ENCODE results near the gene CDYL2.
"Not testable (repeated sequence)": the region's sequence is repeated elsewhere in the genome, so short reads cannot be mapped to it uniquely, and the experiment has no call there.

The CDYL2 gene

DNA sequence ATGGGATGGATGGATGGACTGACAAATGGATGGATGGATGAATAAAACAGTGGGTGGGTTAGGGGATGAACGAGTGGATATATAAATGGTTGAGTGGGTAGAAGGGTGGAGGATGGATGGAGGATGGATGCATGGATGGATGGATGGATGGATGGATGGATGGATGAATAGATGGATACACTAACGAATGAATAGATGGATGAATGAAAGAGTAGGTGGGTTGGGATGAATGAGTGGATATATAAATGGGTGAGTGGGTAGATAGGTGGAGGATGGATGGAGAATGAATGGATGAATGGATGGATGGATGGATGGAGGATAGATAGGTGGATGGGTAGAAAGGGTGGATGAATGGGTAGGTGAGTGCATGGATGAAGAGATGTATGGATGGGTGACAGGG, 62.1 kb downstream of the CDYL2 start:
- DNase-seq: no peak

DNA sequence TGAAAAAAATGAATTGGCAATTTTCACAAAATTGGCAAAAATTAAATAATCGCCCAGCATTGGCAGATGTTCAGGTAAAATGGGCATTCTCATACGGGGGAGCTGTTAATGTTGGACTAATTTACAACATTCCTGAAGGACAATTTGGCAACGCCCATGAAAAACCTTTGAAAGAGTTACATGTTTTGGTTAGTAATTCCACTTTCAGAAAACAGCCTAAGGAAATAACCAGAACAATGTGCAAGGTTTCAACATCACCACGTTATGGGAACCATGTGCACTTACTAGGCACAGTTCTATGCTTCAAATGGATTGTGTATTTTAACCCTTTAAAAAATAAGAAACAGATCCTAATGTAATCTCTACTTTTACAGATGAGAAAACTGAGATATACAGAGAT, 62.7 kb downstream of the CDYL2 start:
- DNase-seq: no peak

DNA sequence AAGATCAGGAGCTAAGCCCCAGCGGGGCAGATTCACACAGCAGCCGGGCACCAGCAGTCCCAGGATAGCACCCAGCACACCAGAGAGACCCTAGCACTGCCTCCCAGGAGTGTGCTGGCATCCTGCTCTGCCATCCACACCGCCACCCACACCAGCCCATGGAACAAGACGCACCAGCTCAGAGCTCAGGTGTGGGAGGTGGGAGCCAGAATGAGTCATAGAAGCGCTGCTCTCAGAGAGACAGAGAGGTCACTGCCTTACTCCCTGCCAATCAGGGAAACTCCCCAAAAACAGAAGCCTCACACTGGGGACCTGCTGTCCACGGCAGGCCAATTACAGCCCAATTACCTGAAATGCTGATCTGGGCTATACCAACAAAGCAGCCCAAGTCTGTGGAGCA, 64.9 kb downstream of the CDYL2 start:
- no peak for DNase-seq

- DNase-seq: no peak
Measured at GRCh38 chr16:80738521-80738920, 65.9 kb downstream of the CDYL2 start.

DNA sequence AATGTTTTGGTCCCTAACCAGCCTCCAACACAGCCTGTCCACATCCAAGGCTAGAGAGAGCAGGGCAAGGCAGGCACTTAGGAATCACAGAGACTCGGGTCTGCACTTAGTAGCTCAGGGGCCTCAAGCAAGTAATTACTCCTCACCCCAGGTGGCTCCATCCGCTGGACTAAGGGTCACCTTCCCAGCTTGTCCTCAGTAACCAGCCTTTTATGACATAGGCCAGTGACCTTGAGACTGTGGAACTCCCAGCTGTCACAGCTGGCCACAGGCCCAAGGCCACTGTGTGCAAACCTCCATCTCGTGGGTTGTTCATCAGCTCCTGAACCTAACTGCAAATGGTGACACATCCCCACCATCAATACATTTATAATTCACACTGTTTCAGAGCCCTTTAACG, 68.6 kb downstream of the CDYL2 start:
- no peak for DNase-seq

DNA sequence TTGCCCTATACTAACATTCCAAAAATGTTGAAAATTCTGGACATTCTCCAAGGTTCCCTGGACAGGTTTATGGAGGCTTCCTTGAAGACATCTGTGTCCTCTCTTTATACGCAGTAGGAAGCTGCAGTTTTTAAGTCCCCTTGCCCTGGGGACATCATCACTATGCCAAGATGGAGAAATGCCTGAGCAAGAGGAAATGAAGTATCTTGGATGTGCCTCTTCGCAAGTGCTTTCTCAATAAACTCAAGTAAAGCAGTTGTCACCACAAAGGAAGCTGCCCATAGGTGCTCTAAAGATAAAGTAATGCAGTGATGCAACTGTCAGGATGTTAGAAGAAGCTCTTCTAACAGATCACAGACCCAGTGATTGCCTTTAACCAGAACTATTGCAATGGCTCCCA, 71.0 kb downstream of the CDYL2 start:
- DNase-seq: no peak

GRCh38 chr16:80731915-80732314, 72.5 kb downstream of the CDYL2 start:
- DNase-seq: no peak

- not testable (repeated sequence) for DNase-seq
Measured at GRCh38 chr16:80727066-80727763, 77.2 kb downstream of the CDYL2 start.

DNA sequence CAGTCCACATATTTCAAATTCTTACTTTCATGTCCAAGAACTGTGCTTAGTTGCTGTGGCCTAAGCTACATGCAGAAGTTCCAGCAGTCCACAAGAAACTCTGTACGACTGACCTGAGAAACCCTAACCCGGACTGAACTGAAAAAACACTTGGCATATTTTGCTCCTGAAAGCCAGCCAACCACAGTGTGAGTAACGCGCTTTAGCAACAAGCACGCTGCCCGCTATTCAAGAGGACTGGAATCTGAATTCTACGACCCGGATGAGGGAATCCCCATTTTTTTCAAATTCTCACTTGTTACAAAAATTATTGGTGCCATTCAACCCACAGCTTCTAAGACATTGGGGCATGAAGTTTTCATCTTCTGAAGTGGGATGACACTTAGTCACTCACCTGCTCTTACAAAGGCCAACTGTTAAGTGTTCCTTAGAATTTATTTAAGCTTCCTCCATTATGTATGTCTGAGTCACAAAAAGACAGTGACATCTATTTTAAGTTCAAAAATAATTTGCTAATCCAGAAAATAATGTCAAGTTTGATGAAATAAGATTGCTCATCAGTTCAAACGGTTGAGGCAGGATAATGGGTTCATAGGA, 78.7 kb downstream of the CDYL2 start:
- DNase-seq: no peak

GRCh38 chr16:80723981-80724380, 80.4 kb downstream of the CDYL2 start:
- no peak for DNase-seq

DNA sequence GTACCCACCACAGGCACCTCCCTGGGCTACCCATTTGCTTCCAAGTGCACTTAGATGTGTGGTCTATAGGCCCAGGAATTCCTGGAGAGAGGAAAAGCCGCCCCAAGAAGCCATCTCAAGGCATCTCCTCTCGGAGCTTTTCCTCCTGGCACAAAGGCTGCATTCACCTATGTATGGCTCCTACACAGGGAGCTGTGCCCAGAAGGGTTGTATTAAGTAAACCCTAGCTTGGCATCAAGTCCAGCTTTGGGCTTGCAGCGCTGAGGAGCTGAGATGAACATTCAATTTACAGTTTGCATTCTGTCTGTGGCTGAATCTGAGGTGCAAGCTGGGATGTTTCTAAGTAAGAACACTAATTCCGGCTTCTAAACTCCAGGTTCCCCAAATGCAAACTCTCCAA, 81.3 kb downstream of the CDYL2 start:
- no peak for DNase-seq

- DNase-seq: no peak
Measured at GRCh38 chr16:80720804-80721371, 83.5 kb downstream of the CDYL2 start.

DNA sequence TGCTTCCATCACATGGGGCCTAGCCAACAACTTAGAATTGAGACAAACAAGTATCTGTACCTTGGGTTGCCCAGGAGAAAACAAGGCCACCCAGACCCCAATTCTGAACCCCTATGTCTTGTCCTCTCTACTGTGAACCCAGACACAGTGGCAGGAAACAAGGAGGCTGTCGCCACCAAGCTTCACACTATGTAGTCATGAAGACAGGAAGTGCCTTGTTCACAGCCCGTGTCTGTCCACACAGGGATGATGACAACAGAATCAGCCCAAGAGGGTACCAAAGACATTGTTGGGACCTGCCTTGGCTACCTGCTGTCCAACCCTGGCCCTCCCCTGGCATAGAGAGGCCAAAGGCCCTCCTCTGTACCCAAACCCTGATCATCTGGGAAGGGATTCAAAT, 84.8 kb downstream of the CDYL2 start:
- DNase-seq: no peak

GRCh38 chr16:80718480-80719220, 85.7 kb downstream of the CDYL2 start:
- DNase-seq: no peak

- no peak for DNase-seq
Measured at GRCh38 chr16:80717611-80718010, 86.8 kb downstream of the CDYL2 start.

DNA sequence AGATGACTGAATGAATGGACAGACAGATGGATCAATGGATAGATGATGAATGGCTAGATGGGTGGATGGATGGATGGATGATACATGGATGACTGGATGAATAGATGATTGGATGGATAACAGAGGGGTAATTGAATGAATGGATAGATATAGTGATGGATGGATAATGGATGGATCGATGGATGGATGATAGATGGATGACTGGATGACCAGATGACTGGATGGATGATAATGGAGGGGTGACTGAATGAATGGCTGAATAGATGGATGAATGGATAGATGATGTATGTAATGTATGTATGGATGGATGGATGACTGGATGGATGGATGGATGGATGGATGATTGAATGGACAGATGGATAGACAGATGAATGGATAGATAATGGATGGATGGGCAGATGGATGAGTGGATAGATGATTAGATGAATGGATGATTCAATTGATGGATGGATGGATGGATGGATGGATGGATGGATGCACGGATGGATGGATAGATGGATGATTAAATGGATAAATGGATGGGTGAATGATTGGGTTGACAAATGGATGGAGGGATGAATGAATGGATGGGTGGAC, 87.7 kb downstream of the CDYL2 start:
- DNase-seq: no peak

DNA sequence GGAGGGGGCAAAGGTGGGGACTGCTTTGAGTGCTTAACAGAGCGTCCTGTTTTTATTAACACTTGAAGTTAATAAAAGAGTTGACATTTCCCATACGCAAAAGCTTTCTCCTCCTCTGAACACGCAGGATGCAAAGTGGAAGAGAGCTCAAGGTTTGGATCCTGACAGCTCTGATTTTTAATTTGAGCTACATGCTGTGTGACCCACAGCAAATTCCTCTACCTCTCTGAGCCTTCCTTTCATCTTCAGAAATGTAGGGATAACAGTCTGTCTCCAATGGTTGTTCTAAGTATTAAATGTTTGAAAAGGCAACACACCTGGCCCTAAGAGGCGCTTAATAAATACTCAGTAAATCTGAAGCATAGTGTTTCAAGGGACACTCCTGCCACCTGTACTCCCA, 93.0 kb downstream of the CDYL2 start:
- no peak for DNase-seq

GRCh38 chr16:80710918-80711317, 93.5 kb downstream of the CDYL2 start:
- no peak for DNase-seq

- no peak for DNase-seq
Measured at GRCh38 chr16:80708823-80709222, 95.6 kb downstream of the CDYL2 start.

DNA sequence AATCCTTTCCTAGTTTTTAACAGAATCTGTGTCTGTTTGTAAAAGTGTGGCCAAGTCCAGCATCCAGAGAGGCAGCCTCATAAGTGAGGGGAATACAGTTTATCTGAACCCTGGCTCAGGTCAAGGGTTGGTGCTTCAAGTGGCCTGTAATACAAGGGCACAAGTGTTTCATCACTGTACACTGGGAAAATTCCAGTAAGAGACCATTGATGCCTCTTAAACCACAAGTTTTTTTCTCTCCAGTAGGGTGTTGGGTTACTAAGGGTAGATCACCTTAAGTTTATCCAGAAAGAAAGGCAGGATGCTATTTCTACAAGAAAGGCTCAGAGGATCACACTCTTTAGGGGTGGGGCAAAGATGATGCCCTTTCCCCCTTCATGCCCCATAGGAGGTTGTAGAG, 96.7 kb downstream of the CDYL2 start:
- DNase-seq: no peak

- DNase-seq: no peak
Measured at GRCh38 chr16:80705596-80705995, 98.8 kb downstream of the CDYL2 start.

DNA sequence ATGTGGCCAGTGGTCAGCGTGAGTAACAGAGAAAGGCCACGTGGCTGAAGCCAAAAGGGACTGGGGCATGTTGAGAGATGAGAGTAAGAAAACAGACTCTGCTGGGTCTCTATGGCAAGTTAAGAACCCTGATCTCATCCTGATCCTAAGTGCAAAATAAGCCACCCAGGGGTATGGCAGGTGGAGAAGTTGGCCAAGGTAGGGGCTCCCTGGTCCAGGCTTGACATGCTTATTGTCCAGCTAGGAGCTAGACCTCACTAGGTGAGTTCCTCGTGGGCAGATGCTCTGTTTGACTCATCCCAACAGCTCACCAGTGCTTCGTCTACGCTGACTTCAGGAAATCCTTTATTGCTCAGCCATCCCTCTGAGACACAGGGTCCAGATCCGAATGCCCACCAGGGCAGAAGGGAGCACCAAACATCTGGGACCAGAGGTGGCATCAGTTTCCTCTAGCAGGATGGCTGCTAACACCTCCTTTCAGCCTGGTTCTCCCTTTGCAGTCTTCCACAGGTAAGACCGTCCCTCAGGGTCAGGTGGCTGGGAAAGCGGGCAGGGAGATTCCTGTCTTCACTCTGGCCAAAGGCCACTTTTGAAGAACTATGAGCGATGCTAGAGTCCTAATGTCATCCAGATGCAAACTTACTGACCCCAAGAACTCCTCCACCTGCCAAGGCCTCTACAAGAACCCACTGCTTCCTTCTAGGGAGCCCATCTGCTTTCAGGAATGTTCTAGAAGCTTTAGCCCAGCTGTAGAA, 99.5 kb downstream of the CDYL2 start:
- DNase-seq: no peak

All from NCI-H446 (cell line).